GM21528 (cell line): ENCODE results near the gene NANOS3.
"Not testable (repeated sequence)": the region's sequence is repeated elsewhere in the genome, so short reads cannot be mapped to it uniquely, and the experiment has no call there.

Experiments used
- ATAC-seq: cut with Tn5 transposase; IDR thresholded peaks from one replicate; pipeline ENCODE4 v1.9.1; 2021; ENCODE audit warnings: mild to moderate bottlenecking, moderate library complexity; ENCODE audit not compliant: unreplicated experiment, low FRiP score

The NANOS3 gene

DNA sequence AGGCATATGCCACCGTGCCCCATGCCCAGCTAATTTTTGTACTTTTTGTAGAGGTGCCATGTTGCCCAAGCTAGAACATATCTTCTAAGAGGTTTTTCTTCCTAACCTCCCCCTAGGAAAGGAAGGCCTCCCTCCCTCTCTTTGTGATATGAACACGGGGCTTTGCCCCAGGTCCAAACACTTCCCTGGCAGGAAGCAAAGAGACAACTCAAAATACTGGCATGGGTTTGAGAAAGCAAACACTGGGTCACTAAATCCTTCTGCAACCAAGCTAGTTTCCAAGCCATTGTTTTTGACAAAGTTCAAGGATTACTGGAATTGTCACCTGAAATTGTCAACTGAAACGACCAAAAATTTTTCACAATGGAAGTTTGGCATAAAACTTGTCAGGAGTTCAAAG is 37.8 kb downstream of the NANOS3 start:
- no peak for ATAC-seq

DNA sequence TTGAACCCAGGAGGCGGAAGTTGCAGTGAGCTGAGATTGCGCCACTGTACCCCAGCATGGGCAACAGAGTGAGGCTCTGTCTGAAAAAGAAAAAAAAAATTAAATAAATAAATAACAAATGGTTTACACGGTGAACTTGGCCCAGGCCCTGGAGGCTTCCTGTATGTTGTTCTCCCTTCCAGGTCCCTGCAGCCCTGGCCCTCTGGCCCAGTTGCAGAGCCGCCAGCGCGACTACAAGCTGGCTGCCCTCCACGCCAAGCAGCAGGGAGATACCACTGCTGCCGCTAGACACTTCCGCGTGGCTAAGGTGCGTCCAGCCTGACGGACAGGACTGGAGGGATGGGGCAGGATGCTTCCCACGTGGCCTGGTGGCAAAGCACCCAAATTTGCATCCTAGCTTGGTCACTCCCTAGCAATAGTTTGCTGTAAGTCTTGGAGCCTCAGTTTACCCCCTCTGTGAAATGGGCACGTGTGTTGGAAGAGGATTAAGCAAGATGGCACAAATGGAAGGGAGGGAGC is 41.0 kb downstream of the NANOS3 start:
- ATAC-seq: no peak

DNA sequence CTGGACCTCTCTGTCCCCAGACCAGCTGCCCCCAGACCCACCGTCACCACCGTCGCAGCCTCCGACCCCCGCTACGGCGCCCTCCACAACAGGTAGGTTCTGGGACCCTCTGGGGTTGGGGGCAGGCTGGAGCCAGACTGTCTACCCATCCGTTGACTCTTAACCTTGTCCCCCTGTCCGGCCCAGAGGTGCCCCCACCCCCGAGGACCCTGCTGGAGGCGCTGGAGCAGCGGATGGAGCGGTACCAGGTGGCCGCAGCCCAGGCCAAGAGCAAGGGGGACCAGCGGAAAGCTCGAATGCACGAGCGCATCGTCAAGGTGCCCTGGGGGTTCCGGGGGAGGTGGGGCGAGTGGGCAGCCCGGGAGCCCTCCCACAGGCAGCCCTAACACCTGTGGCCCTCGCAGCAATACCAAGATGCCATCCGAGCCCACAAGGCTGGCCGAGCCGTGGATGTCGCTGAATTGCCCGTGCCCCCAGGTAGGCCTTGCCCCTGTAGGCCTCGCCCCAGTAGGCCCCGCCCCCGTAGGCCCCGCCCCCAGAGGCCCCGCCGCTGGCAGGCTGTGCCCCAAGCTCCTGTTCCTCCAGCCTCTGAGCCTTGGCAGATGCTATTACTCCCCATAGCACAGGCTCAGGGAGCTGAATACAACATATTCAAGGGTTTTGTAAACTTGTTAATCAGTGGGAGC is 41.9 kb downstream of the NANOS3 start:
- no peak for ATAC-seq

- ATAC-seq: no peak
These were observed 43.6 kb downstream of the NANOS3 start for GRCh38 chr19:13920524-13920923.

DNA sequence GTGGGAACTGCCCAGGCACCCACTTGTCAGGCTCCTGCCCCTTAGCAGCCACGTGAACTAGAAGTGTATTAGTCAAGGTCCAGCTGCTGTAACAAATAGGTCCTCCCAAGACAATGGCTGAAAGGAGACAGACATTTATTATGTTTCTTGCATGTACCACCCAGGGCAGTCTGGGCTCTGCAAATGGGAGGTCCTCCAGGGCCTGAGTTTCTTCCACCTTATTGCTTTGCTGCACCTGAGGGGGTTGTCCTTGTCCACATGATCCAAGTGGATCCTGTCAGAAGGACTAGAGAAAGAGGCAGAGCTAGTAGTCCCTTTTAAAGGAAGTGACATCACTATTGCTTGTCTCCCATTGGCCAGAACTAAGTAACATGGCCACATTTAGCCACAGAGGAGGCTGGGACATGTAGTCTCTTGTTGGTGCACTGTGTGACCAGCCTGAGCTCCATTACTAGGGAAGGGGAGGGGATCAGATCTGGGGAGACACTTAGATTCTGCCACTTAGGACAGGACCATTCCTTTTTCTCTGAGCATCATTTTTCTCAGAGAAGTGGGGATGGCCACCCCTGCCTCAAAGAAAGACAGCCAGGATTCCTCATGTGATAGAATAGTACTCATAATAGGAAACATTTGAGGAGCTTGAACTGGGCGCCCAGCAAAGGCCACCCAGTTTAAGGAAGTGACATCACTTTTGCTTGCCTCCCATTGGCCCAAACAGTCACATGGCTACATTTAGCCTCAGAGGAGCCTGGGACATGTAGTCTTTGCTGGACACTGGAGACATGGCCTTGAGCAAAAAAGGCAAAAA is 44.2 kb downstream of the NANOS3 start:
- ATAC-seq: no peak

DNA sequence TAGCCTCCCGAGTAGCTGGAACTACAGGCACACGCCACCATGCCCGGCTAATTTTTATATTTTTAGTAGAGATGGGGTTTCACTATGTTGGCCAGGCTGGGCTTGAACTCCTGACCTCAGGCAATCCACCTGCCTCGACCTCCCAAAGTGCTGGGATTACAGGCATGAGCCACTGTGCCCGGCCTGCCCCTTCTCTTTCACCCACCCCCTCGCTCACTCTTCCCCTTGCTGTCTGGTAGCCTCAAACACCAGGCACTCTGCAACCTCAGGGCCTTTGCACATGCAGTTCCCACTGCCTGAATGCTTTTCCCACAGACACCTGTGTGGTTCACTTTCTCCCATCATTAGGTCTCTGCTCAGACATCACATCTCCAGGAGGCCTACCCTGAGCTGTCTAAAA is 45.2 kb downstream of the NANOS3 start:
- not testable (repeated sequence) for ATAC-seq

DNA sequence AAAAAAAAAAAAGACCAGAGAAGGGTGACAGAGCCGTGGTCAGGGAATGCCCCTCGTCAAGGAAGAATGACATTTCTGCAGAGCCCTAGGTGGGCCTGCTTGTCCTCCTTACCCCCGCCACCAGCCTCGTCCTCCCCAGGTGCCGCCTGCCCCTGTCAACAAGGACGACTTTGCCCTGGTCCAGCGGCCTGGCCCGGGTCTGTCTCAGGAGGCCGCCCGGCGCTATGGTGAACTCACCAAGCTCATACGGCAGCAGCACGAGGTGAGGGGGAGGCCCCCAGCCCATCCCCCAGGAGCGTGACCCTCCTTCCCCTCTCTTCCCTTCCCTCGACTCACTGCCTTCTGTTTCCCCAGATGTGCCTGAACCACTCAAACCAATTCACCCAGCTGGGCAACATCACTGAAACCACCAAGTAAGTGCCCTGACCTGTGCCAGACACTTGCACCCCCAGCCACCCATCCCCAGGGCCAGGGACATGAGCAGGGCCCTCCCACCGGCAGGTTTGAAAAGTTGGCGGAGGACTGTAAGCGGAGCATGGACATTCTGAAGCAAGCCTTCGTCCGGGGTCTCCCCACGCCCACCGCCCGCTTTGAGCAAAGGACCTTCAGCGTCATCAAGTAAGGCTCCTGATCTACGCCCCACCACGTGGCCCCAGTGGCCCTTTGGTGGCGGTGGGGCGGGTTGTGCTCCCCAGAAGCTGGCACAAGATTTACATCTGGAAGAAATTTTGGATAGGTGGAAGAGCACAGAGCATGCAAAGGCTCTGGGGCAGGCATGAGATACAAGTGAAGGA is 46.5 kb downstream of the NANOS3 start:
- ATAC-seq: no peak

DNA sequence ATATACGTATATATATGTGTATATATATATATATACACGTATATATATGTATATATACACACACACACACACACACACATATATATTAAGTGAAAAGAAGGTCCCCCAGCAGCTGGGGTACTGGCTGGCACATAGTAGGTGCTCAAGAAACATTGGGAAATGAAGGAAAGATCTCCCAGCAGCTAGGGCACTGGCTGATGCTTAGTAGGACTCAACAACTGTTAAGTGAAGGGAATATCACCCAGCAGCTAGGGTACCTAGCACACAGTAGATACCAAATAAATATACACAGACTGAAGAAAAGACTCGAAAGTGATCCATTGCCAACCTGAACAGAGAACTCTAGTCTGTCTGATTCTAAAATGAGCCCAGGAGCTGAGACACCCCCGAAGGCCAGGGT is 49.1 kb downstream of the NANOS3 start:
- no peak for ATAC-seq

DNA sequence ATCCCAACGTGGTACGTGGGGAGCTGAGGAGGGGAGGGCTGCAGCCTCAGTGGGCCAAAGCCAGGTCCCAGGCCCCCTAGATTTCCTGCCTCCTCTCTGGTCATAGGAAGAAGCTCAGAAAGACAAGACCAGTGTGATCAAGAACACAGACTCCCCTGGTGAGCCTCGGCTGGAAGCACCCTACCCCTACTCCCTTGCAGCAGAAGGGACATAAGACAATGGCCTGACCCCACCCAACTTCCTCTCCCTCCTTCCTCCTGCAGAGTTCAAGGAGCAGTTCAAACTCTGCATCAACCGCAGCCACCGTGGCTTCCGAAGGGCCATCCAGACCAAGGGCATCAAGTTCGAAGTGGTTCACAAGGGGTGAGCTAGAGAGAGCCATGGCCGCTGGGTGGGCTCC is 49.8 kb downstream of the NANOS3 start:
- no peak for ATAC-seq

DNA sequence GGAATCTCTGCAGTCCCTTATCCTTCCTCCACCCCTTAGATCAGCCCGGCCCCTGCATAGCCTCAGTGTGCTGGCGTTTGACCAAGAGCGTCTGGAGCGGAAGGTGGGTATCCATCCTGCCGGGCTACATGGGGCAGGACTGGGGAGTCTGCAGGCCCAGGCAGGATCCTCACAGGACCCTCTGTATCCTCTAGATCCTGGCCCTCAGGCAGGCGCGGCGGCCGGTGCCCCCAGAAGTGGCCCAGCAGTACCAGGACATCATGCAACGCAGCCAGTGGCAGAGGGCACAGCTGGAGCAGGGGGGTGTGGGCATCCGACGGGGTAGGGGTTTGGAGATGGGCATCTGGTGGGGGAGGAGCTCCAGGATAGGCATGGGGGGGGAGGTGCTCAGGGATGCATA is 52.4 kb downstream of the NANOS3 start:
- no peak for ATAC-seq

DNA sequence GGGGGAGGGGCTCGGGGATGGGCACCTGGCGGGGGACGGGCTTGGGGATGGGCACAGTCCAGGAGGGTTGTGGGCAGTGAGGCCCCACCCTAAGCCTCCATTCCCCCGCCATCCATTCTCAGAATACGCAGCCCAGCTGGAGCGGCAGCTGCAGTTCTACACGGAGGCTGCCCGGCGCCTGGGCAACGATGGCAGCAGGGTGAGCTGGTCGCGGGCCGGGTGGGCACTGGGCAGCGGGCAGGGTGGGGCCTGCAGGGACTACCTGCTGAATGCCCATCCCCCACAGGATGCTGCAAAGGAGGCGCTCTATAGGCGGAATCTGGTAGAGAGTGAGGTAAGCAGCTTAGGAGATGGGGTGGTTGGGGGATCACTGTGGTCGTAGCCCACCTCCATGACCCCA is 53.0 kb downstream of the NANOS3 start:
- ATAC-seq: no peak
